Effector memory CD8-positive, alpha-beta T cell (primary cell): ENCODE results near the gene NCBP2L.
A peak's percentile ranks its signal among the peaks of the same experiment; 100 is the strongest.

ENCODE experiments used
- ATAC-seq: fragments of 150-1000 bp; cut with Tn5 transposase; replicated peaks from 2 replicates; pipeline ENCODE4 v1.10.0; 2021; ENCODE audit warnings: mild to moderate bottlenecking, moderate library complexity
- DNase-seq, 3 experiments: peaks; one replicate each; pipeline ENCODE4 v3.0.0; 2021
- H3K27ac Mint-ChIP-seq, 2 donors: one replicate each; pipeline ENCODE4 v1.8.0; 2022; ENCODE audit warnings: mild to moderate bottlenecking in 2 of 2, mixed read lengths in 2 of 2, moderate library complexity in 2 of 2
- H3K27me3 Mint-ChIP-seq, 2 donors: one replicate each; pipeline ENCODE4 v1.8.0; 2022; ENCODE audit warnings: mixed read lengths in 2 of 2
- H3K36me3 Mint-ChIP-seq: one replicate; pipeline ENCODE4 v1.8.0; 2022; ENCODE audit warnings: mild to moderate bottlenecking, moderate library complexity, mixed read lengths; ENCODE audit not compliant: insufficient read depth
- H3K4me1 Mint-ChIP-seq, 2 donors: one replicate each; pipeline ENCODE4 v1.8.0; 2022; ENCODE audit warnings: low read depth in 2 of 2, mixed read lengths in 2 of 2
- H3K4me3 Mint-ChIP-seq, 2 donors: one replicate each; pipeline ENCODE4 v1.8.0; 2022; ENCODE audit warnings: mild to moderate bottlenecking in 2 of 2, mixed read lengths in 2 of 2, moderate library complexity in 2 of 2
- H3K9me3 Mint-ChIP-seq, 2 donors: one replicate each; pipeline ENCODE4 v1.8.0; 2022; ENCODE audit warnings: mixed read lengths in 2 of 2

Gene NCBP2L

DNA sequence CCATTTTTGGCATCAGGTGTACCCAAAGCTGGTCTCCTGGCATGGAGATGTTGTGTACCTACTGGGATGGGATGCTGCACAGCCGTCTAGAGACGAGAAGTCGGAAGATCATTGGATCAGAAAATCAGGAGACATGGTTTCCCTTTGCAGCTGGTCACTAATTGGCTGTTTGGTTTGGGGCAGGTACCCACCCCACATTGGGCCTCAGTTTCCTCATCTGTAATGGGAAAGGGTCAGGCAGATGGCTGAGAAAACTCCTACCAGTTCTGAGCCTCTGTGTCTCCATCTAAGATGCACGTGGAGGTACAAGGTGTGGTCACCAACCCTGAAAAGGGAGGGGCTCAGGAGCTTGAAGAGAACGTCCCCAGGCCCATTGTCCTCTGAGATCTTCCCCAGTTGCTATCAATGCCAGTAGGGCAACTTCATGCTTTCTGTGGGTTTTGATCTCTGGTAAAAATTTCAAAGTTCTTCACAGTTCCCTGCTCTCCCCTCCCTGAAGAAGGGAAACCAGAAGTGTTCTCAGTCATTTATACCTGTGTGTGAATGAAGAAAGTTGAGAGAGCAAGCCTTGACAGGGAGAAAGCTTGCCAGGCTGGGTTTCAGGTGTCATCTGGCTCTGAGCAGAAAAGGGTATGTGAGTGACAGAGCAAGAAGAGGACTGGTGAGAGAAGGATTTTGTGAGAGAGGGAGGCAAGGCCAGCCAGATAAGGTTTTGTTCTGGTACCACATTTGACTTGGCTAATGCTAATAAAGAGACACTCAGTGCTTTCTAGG is 17.0 kb upstream of the NCBP2L start:
- H3K4me3 Mint-ChIP-seq: no peak overlapping the region
- no peaks in the 10 kb centered on the region for H3K27me3 Mint-ChIP-seq
- no peaks in the 10 kb centered on the region for H3K9me3 Mint-ChIP-seq
- ATAC-seq (no peak), DNase-seq (no peak)
- H3K27ac Mint-ChIP-seq: peak overlapping the region; percentile 13 to 51
- H3K4me1 Mint-ChIP-seq: peaks cover 1 to 6% of the 10 kb centered on the region in 2 donors
- peaks cover 4% of the 10 kb centered on the region for H3K36me3 Mint-ChIP-seq

DNA sequence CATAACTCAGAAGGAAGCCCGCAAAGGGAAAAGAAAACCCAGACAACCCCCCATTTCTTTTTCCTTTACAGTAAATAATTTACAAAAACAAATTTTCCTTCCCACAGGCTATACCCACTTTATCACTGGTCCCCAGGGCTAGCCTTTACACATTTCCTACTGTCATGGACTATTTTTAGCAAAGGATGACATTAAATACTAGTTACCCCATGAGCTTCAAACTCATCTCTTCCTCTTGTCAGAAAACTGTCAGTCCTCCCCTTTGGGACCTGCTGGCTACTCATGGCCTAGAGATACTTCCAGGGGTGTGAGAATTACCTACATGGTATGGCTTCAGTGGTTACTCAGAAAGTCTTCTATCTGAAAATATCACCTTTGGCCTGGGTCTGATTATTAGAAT is 13.9 kb upstream of the NCBP2L start:
- no peaks in the 10 kb centered on the region for H3K27me3 Mint-ChIP-seq
- H3K27ac Mint-ChIP-seq: no peak overlapping the region
- H3K9me3 Mint-ChIP-seq: no peaks in the 10 kb centered on the region

DNA sequence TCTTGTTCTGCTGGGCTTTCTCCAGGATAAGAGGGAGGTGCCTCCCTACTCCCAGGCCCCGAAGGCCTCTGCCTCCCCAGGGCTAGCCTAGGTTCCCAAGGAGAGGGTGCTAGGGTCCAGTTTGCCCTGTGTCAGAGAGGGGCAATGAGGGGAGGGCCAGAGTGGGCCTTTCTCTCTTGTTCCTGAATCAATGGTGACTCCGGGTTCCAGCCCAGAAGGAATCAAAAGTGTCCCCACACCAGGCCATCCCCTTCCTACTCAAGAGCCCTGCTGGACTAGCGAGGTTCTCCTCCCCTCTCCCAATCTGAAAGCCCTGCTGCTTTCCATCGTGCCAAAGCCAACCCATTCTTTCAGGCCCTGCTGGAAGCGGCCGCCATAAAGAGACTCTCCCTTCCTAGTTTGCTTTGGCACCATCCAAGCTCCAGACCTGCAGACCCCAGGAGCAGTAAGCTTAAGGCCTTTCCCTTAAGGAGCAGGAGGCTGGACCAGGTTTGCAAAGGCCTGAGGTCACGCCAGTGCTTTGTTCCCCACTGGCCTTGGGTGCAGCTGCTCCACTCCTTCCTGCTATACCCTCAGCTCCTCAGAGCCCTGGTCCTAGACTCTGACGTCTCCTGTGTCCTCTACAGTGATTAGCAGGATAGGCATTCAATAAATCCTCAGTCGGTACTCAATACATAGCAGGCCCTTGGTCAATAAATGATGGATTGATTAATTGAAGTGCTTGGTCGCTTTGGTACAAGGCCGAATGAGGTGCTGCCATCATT is 12.5 kb upstream of the NCBP2L start:
- DNase-seq (no peak), ATAC-seq (no peak)
- Mint-ChIP-seq H3K27ac (no peak overlapping the region), H3K36me3 (no peaks in the 10 kb centered on the region), H3K4me3 (no peak overlapping the region), H3K4me1 (peaks cover 0 to 3% of the 10 kb centered on the region in 2 donors), H3K27me3 (no peaks in the 10 kb centered on the region), H3K9me3 (no peaks in the 10 kb centered on the region)

More for the DNA sequence above, 13.9 kb upstream of the NCBP2L start:
- Mint-ChIP-seq H3K4me3 (no peak overlapping the region), H3K4me1 (peaks cover 0 to 6% of the 10 kb centered on the region in 2 donors), H3K36me3 (peaks cover 4% of the 10 kb centered on the region)
- DNase-seq: no peak
- no peak for ATAC-seq

DNA sequence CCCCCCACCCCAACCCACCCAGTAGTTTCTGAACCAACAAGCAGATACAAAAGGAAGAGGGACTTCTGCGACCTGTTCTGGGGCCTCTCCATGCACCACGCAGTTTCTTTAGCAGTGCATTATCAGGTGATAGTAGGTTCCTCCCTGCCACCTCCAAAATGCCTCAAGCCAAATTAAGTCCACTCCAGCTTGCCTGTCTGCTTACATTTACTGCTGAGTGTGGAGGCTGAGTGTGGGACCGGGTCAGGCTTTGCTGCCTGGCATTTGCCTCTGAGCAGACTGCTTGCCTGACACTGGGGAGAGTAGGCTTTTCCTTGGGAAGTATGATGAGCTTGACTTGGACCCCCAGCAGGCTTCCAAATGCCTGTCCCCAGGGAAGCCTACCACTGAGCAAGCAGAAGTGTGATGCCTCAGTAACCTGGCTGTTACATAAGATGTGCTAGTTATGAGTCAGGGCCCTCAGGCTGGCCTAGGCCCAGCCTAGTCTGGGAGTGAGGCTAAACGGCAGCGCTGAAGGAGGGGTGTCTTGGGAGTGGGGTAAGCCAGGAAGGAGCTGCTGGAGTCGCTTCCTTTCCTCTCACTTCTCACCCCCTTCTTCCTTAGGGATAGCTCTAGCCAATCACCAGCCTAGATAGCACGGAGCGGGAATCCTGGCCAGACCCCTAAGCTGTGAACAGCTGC is 10.9 kb upstream of the NCBP2L start:
- peaks cover 0 to 6% of the 10 kb centered on the region in 2 donors for H3K4me1 Mint-ChIP-seq
- no peaks in the 10 kb centered on the region for H3K36me3 Mint-ChIP-seq
- ATAC-seq (no peak), DNase-seq (no peak)
- H3K27ac Mint-ChIP-seq: no peak overlapping the region
- no peaks in the 10 kb centered on the region for H3K27me3 Mint-ChIP-seq
- H3K9me3 Mint-ChIP-seq: no peaks in the 10 kb centered on the region
- no peak overlapping the region for H3K4me3 Mint-ChIP-seq

DNA sequence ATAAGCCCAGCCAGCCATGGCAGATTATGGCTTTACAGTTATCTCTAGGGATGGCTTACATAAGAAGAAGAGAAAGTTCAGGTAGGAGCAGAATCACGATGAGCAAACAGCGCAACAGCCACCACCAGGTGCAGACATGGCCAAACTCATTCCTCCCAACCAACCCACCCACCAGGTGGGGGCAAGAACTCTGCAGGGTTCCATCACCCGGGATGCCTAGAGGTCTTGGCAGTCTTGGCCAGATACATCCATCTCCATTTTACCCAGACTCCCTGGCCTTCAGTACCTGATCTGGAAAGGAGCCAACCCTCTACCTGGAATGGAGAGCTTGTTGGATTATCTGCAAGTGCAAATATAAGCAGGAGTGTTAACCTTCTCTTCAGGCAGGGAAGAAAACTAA is 9.5 kb upstream of the NCBP2L start:
- Mint-ChIP-seq H3K36me3 (no peaks in the 10 kb centered on the region), H3K9me3 (no peaks in the 10 kb centered on the region), H3K4me3 (no peak overlapping the region), H3K27ac (no peak overlapping the region), H3K27me3 (no peaks in the 10 kb centered on the region), H3K4me1 (peaks cover 0 to 6% of the 10 kb centered on the region in 2 donors)
- ATAC-seq: no peak
- no peak for DNase-seq

DNA sequence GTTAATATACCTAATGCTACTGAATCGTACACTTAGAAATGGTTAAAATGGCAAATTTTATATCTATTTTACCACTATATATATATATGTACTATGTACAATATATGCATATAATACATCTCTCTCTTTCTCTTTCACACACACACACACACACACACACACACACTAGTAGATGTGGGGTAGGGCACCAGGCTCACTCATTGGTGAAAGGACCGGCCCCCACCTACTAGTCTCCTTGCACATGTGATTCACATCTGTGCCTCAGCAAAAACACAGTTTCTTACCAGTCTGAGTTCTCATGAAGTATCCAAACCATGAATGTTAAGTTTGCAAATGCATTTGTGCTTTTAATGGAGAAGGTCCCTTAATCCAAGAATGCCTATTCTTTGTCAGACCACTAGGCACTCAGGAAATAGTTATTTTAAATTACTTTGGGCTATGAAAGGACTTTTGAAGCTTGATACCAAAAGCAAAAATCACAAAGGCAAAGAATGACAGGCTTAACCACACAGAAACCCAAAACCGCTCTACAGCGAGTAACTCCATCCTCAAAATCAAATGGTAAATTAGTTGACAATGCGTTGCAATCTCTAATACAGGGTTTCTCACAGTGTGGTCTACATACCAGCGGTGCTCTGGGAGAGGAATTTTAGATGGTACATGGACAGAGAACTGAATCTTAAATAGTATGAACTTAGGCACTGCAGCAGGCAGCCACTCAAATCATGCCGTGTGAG is 7.8 kb upstream of the NCBP2L start:
- H3K4me1 Mint-ChIP-seq: peaks cover 5 to 7% of the 10 kb centered on the region in 2 donors
- H3K27me3 Mint-ChIP-seq: no peaks in the 10 kb centered on the region
- no peaks in the 10 kb centered on the region for H3K9me3 Mint-ChIP-seq
- no peak overlapping the region for H3K4me3 Mint-ChIP-seq
- no peak overlapping the region for H3K27ac Mint-ChIP-seq
- ATAC-seq (no peak), DNase-seq (no peak)
- H3K36me3 Mint-ChIP-seq: no peaks in the 10 kb centered on the region

DNA sequence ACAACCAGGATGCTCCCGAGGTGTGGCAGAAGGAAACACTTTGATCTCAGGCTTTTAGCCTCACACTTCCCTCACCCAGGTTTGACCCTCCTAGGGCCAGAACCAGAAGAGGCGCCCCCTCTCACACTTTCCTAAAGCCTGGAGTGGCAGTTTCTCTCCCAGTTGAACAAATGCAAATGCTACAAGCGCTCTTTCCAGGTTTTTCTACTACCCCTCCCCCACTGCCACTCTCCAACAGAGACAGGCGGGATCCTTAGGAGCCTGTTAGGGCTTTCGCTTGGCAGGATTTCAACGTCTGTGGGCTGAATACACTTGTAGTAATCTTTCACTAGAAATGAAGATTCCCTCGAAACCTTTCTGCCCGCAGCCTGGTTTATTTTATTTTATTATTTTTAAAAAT is 4.3 kb upstream of the NCBP2L start:
- no peaks in the 10 kb centered on the region for H3K9me3 Mint-ChIP-seq
- peaks cover 17% of the 10 kb centered on the region in 2 donors for H3K4me1 Mint-ChIP-seq
- H3K27ac Mint-ChIP-seq: no peak overlapping the region
- no peaks in the 10 kb centered on the region for H3K36me3 Mint-ChIP-seq
- H3K4me3 Mint-ChIP-seq: no peak overlapping the region
- no peaks in the 10 kb centered on the region for H3K27me3 Mint-ChIP-seq
- no peak for ATAC-seq
- DNase-seq: no peak

DNA sequence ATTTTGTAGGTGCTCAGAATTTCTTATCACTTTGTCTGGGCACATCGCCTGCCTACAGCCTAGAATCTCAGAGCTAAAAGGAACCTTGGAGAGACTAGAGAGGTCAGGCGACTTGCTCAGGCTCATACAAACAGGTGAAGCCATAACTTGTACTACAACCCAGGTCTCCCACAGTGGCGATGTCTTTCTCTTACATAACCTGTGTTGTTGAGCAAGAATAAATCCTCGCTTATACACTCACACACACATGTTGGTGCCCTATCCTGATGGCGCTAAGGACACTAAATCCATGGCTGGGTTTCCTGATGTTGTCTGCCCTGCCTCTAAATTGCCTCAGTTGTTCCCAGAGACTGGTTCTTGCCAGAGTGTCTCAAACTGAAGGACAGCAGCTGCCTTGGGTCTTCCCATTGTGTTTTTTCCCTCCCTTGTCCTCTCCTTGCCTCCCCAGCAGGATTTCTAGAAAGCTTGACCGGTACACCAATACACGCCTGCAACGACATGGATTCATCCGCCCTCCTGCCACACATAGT is 3.6 kb upstream of the NCBP2L start:
- H3K9me3 Mint-ChIP-seq: no peaks in the 10 kb centered on the region
- no peaks in the 10 kb centered on the region for H3K27me3 Mint-ChIP-seq
- H3K4me3 Mint-ChIP-seq: peak overlapping the region in 1 of 2 donors; percentile 95
- ATAC-seq (no peak), DNase-seq (no peak)
- peaks cover 17% of the 10 kb centered on the region in 2 donors for H3K4me1 Mint-ChIP-seq
- H3K27ac Mint-ChIP-seq: peak overlapping the region; percentile 46 to 52
- H3K36me3 Mint-ChIP-seq: no peaks in the 10 kb centered on the region

DNA sequence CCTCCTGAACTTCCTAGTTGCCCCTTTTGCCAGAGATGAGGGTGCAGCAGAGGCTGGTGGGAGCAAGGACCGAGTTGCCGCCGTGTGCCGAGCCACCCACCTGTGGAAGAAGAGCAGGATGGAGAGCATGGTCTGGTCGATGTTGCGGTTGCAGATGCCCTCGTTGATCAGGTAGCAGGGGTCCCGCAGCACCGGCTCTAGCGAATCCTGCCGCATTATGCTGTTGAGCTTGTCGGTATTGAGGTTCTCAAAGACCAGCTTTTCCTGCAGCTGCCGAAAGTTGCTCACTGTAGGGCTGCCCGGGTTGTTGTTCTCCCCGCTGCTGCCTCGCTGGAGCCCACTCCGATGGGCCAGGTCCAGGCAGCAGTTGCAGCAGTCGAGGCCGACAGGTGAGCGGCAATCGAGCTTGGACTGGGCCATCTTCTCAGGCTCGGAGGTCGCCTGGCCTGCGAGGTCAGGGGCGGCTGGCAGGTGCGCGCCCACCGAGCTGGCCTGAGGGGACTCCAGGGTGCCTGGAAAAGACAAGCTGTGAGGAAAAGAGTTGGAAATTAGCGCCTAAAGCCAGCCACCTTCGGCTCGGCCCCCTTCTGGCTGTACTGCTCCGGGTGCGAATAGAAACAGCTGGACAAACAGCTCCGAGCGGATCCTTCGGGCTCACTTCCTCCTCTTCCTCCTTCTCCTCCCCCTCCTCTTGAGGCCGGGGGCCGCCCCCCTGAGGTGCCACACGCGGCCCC is 2.4 kb upstream of the NCBP2L start:
- Mint-ChIP-seq H3K4me3 (peak overlapping the region; percentile 86 to 95), H3K4me1 (peaks cover 17% of the 10 kb centered on the region in 2 donors), H3K27ac (peak overlapping the region; percentile 88 to 91), H3K27me3 (no peaks in the 10 kb centered on the region), H3K9me3 (no peaks in the 10 kb centered on the region), H3K36me3 (no peaks in the 10 kb centered on the region)
- DNase-seq: no peak
- no peak for ATAC-seq

DNA sequence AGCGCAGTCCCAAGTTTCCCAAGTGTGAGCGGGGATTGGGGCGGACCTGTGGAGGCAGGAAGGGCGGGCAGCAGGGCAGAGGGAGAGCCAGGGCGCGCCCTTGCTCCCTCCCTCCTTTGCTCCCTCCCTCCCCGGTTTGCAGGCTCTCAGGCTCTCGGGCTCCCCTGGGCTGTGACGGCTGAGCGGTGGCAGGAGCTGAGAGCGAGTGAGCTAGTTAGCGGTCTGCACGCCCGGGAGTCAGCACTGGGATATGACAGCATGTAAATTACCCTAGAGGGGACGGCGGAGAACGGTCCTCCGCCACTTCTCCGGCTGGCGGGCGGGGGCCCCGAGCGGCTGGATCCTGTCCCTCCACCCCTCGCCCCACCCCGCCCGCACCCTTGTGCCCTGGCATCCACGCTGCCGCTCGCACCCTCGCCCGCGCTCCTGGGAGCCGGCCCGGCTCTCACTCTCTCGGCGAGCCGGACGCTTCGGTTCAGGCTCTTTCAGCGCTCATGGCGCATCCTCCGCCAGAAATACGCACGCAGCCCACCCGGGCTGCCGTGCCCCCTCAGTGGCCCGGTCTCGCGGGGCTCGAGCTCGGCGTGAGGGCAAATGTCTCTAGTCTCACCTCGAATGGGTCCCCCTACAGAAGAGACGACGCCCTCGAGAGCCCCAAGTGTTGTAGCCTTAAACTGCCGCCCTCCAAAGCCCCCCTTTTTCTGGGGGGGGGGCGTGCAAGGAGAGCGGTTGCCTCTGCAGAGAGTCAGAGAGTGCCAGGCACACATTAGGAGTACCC is 1.6 kb upstream of the NCBP2L start, which contains the start of gene TSC22D3:
Gene TSC22D3, minus strand, starts transcription at position 54 of the 778 bp plus-strand sequence. CDS start 368 bp downstream, outside the sequence.
- peaks cover 14 to 17% of the 10 kb centered on the region in 2 donors for H3K4me1 Mint-ChIP-seq
- peak within 1 kb of the TSS; percentile 86 to 95 for H3K4me3 Mint-ChIP-seq
- peak within 1 kb of the TSS; percentile 88 to 91 for H3K27ac Mint-ChIP-seq
- DNase-seq: peak; percentile 31 to 47 (median 46)
- no peaks in the 10 kb centered on the region for H3K27me3 Mint-ChIP-seq
- no peaks in the 10 kb centered on the region for H3K9me3 Mint-ChIP-seq
- H3K36me3 Mint-ChIP-seq: no peaks in the 10 kb centered on the region
- peak; percentile 80 for ATAC-seq

DNA sequence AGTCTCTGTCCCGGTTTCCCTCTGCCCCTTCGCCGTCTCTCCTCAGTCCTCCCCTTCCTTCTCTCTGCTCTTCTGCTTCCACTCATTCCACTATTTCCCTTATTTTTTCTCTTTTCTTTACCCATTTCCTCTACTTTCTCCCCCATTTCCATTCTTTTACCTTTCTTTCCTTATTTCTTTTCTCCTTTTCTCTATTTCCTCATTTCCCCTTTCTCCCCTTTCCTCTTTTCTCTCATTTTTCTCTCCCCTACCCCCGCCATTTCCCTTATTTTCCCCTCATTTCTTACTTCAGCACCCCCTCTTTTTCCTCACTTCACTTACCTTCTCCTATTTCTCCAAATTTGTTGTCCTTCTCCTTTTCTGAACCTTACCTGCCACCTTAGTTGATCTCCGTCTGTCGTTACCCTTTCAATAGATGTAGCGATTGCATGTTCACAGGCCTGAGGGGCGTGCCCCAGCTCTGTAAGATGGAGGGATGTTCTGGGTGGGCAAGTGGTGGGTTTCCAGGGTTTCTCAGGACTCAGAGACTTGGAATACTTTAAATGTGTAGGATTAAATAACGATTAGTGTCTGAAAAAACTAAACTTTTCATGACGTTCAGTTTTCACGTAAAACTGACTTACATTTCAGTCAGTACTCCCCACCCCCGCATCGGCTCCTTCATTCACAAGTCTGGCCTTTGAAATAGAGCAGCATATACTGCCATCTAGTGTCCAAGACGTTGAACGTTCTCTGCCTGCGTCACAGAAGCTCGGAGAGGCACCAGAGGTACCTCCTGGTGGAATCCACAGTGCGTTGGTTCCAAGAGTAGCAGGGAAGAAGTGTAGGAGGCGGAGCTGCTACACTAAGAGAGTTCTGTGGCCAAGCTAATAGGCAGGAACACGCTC is 641 bp upstream of the NCBP2L start:
- no peaks in the 10 kb centered on the region for H3K27me3 Mint-ChIP-seq

More for the DNA sequence above, 641 bp upstream of the NCBP2L start:
- H3K27ac Mint-ChIP-seq: peak overlapping the region; percentile 88 to 91
- H3K9me3 Mint-ChIP-seq: no peaks in the 10 kb centered on the region
- peak overlapping the region; percentile 86 to 95 for H3K4me3 Mint-ChIP-seq
- peak; percentile 77 for ATAC-seq
- DNase-seq: peak; percentile 63 to 67 (median 67)
- H3K4me1 Mint-ChIP-seq: peaks cover 14 to 17% of the 10 kb centered on the region in 2 donors
- no peaks in the 10 kb centered on the region for H3K36me3 Mint-ChIP-seq
